GM18873 (cell line): ENCODE measurements around the gene RAD51B.

Experiments used
- ATAC-seq: cut with Tn5 transposase; IDR thresholded peaks from one replicate; pipeline ENCODE4 v1.9.1; 2021; ENCODE audit warnings: mild to moderate bottlenecking, moderate library complexity, moderate number of reproducible peaks; ENCODE audit not compliant: unreplicated experiment, low FRiP score

The RAD51B gene

GRCh38 chr14:68520637-68521556 lies 701.3 kb downstream of the RAD51B start:
- ATAC-seq: no peak

- ATAC-seq: no peak
These were observed 702.0 kb downstream of the RAD51B start for GRCh38 chr14:68521557-68521901.

GRCh38 chr14:68521961-68522509 lies 702.5 kb downstream of the RAD51B start:
- no peak for ATAC-seq

GRCh38 chr14:68522510-68523325 lies 703.1 kb downstream of the RAD51B start:
- no peak for ATAC-seq

- no peak for ATAC-seq
These were observed 703.7 kb downstream of the RAD51B start for GRCh38 chr14:68523326-68523610.

- ATAC-seq: no peak
These were observed 704.6 kb downstream of the RAD51B start for GRCh38 chr14:68523989-68524725.

- no peak for ATAC-seq
These were observed 705.9 kb downstream of the RAD51B start for GRCh38 chr14:68525516-68525915.

- ATAC-seq: no peak
These were observed 707.0 kb downstream of the RAD51B start for GRCh38 chr14:68526512-68527091.

- no peak for ATAC-seq
These were observed 707.8 kb downstream of the RAD51B start for GRCh38 chr14:68527329-68527851.

- no peak for ATAC-seq
These were observed 708.6 kb downstream of the RAD51B start for GRCh38 chr14:68528040-68528687.

GRCh38 chr14:68530443-68530842 lies 710.9 kb downstream of the RAD51B start:
- ATAC-seq: no peak

- ATAC-seq: no peak
These were observed 712.9 kb downstream of the RAD51B start for GRCh38 chr14:68532496-68532895.

- no peak for ATAC-seq
These were observed 714.7 kb downstream of the RAD51B start for GRCh38 chr14:68534276-68534675.

- no peak for ATAC-seq
These were observed 715.9 kb downstream of the RAD51B start for GRCh38 chr14:68535404-68536017.

GRCh38 chr14:68536018-68536410 lies 716.4 kb downstream of the RAD51B start:
- ATAC-seq: no peak

- no peak for ATAC-seq
These were observed 719.1 kb downstream of the RAD51B start for GRCh38 chr14:68538639-68539038.

- no peak for ATAC-seq
These were observed 719.7 kb downstream of the RAD51B start for GRCh38 chr14:68539241-68539737.

GRCh38 chr14:68539789-68540188 lies 720.2 kb downstream of the RAD51B start:
- ATAC-seq: no peak
